CD4-positive, alpha-beta T cell treated with Interleukin-17A for 4 hours (primary cell): ENCODE results near the gene CHAC1.
A peak's percentile ranks its signal among the peaks of the same experiment; 100 is the strongest.
"Not testable (repeated sequence)": the region's sequence is repeated elsewhere in the genome, so short reads cannot be mapped to it uniquely, and the experiment has no call there.

Source experiments
- DNase-seq: peaks from one replicate; pipeline ENCODE4 v3.0.0-alpha.2; 2020; ENCODE audit warnings: mixed read lengths

CHAC1 gene

DNA sequence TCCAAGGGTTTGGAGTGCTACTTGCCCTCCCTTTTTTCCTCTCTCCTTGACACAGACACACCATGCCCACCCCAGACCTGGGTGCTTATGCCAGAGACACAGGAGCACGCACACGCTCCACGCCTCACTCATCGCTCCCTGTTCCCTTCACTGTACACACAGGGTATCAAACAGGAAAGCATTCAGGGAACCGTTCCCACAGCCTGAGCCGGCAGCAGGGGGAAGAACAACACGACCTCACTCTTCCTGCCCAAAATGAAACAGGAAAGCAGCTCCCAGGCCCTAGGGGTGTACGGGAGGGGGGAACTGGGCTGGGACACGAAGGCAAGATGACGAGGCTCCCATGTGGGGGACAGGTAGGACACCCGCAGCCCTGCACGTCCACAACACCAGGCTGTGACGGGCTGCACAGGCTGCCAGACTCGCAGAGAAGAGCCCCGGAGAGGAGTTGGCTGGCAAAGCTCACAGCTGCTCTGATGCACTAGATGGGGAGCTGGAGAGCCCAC is 12.9 kb upstream of the CHAC1 start:
- no peak for DNase-seq

- no peak for DNase-seq
Measured at GRCh38 chr15:40941068-40941527, 12.2 kb upstream of the CHAC1 start.

DNA sequence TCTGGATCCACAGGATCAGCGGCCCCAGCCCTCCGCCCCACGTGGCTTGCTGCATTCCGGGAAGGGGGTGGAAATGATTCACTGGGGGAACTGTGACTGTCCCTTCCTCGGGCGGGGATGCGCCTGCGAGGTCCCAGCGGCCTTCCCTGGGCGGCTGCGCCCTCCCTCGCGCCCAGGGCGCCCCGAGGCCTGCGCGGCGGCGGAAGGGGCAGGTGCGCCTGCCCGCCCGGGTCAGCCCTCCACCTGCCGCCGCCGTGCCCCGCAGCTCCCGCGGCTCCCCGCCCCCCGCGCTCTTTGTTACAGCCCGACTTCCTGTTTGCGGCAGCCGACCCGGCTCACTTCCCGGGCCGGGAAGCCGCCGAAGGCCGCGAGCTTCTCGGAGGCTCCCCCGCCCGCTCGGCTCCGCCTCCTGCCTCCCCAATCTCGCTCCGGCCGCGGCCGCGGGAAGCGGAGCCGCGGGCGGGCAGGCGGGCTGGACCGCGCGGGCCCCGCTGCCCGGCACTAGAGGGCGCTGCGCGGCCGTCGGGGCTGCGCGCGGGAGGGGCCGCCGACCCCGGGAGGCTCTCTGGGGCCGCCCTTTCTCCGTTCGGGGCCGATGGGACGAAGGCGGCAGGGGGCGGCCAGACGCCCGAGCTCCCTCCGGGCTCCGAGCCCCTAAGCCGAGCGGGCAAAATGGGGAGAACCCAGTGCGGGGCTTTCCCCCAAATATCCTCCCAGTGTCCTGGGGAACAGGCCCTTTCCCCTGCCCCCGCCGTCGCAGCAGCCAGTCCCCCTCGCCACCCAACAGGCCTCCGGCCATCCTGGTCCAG is 11.5 kb upstream of the CHAC1 start:
- peak; percentile 81 for DNase-seq

DNA sequence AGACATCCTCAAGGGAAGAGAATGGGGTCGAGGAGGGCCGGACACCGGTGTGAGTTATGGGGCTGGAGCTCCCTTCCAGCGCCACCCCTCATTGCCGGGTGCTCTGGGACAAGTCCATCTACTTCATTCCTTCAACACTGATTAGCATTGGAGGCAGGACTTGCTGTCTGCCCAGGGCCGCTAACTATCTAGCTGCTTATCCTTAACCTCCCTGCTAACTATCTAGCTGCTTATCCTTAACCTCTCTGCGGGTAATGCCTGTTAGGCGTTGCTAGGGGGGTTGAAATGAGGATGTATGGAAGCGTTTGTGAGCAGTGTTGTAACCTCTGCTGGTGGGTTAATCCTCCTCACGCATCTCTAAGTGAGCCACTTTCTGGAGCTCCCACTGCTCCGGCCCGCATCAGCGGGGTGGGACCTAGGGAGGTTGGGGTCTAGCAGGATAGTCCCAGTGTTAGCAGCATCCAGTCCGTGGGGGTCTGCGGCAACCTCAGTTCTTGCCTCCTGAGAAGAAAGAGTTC is 10.9 kb upstream of the CHAC1 start:
- DNase-seq, result no peak

GRCh38 chr15:40942878-40943277 is 10.4 kb upstream of the CHAC1 start:
- no peak for DNase-seq

- DNase-seq, result no peak
Measured at GRCh38 chr15:40943764-40944365, 9.4 kb upstream of the CHAC1 start.

DNA sequence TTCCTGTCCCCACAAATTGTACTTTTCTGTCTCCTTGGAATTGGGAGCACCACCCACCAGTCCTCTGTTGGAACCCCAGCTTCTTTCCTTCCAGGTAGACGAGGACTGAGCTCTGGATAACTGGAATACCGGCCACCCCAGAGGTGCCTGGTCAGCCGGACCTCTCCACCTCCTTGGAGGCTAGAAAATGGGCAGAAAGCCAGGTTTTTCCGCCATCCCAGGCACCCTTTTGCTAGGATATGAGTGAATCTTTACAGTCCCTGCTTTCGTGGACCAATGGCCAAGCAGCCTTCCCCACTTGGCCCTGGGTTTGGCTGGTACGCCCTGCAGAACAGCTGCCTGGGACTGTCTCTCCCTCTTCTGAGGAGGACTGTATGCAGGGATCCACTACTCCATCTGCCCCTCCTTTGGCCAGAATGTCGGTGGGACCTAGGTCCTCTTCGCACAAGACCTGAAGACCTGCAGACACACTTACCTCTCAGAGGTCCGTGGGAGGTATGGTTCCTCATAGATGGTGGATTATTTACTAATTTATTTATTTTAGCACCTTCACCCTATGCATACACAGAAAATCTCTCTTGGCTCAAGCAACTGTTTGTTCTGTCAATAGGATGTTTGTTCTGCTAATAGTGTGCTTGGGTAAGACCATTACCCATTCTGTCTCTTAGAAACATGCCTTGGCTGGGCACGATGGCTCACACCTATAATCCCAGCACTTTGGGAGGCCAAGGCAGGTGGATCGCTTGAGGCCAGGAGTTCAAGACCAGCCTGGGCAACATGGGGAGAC is 8.6 kb upstream of the CHAC1 start:
- DNase-seq, result no peak

DNA sequence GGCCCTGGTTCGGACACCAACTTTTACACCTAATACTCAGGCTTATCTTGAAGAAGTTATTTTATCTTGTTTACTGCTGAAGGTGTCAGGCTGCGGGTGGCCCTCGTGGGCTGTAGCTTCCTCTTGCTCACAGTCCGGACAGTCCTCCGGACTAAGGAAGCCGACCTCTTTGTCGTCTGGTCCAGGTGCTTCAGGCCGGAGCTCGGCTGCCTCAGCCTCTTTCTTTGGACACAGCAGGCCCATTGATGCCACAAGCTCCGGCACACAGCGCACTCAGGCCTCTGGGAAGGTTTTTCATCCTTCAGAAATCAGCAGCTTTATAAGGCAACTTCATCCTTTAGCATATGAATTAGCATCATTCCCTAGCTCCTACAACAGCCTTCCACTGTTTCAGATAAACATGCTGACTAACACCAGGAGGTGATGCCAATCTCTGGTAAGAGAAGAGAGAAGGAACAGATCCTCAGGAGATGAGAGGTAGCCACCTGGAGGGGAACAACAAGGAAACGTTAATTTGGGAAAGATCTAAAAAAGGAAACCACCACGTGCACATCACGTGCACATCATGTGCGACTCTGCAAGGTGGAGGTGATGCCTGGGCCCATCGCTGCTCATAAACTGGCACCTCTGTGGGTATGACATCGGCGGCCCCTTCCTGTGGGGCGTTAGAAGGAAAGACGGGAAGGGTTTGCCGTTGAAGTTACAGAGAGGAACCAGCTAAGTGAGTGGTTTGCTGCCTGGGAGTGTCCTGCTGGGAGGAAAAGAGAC is 4.4 kb upstream of the CHAC1 start:
- DNase-seq, result no peak

- DNase-seq, result no peak
Measured at GRCh38 chr15:40949756-40950207, 3.5 kb upstream of the CHAC1 start.

DNA sequence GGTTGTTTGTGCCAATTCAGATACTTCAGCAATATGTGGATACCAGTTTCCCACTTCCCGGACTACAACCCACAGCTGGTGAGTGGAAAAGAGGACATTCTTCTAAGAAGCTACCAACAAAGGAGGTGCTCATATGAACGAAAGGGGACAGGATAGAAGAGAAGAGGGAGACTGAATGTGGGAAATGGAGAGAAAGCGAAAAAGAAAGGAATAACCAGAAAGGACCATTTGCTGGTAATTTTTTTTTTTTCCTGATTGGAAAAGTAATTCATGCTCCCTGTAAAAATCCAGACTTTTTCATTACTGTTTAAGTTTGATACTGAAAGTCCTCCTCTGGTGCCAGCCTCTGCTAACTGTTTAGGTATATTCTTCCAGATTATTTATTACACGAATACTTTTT is 1.5 kb upstream of the CHAC1 start:
- no peak for DNase-seq

DNA sequence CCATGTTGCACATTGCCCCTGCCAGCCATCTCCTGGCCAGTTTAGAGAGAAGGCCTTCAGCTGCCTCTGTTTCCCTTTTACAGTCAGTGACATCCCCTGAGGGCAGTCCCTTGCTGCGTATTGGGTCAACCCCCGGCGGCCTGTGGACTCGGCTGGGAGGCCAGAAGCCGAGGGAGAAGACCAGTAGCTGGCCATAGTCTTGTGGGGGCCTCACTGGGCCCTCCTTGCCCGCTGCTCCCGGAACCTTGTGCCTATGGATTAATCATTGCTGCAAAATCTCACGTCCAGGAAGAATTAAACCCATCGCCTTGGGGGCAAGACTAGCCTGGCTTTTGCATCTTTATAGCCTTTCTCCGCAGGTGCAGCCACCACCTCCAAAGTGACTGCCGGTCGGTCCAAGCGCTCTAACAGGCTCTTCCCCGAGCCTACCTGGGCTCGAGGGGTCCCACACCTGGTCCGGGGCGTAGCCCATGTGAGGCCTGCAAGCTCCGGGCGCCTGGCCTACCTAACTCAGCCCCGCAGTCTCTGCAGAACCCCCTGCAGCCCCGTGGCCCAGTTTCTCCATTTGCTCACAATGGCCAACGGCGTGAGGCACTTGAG is 870 bp upstream of the CHAC1 start:
- DNase-seq, result no peak

GRCh38 chr15:40953713-40954074 is 423 bp downstream of the CHAC1 start:
- no peak for DNase-seq

DNA sequence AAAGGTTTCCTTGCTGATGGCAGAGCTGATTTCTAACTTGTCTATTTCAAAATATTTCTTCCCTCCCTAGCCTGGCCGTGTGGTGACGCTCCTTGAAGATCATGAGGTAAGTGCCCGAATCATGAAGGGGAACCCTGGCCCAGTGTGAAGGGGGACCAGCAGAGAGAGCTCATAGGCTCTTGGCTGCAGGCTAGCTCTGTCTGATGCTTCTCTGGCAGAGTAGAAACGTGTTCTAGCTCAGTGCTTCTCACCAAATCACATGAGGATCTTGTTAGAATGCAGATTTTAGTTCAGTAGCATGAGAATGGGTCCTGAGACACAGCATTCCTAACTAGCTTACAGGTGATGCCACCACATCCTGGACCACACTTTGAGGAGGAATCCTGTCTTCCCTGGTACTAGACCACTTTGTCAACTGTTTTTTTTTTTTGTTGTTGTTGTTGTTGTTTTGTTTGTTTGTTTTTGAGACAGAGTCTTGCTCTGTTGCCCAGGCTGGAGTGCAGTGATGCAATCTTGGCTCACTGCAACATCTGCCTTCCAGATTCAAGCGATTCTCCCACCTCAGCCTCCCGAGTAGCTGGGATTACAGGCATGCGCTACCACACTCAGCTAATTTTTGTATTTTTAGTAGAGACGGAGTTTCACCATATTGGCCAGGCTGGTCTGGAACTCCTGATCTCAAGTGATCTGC is 1.0 kb downstream of the CHAC1 start:
- not testable (repeated sequence) for DNase-seq

DNA sequence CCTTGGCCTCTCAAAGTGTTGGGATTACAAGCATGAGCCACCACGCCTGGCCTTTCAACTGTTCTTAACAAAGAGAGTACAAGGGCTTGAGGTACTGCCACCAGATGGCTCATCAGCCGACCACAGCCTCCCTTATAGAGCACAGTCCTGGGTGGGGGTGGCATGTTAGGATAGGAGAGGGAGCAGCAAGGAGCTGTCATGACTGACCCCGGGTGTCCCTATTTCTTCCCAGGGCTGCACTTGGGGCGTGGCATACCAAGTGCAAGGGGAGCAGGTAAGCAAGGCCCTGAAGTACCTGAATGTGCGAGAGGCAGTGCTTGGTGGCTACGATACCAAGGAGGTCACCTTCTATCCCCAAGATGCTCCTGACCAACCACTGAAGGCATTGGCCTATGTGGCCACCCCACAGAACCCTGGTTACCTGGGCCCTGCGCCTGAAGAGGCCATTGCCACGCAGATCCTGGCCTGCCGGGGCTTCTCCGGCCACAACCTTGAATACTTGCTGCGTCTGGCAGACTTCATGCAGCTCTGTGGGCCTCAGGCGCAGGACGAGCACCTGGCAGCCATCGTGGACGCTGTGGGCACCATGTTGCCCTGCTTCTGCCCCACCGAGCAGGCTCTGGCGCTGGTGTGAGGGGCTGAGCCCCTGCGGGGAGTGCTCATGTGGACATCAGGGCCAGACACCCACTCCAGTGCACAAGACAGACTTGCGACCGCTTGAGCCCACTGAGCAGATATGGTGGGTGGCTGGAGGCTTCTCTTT is 2.1 kb downstream of the CHAC1 start:
- no peak for DNase-seq

GRCh38 chr15:40955930-40956540 is 2.8 kb downstream of the CHAC1 start:
- no peak for DNase-seq

DNA sequence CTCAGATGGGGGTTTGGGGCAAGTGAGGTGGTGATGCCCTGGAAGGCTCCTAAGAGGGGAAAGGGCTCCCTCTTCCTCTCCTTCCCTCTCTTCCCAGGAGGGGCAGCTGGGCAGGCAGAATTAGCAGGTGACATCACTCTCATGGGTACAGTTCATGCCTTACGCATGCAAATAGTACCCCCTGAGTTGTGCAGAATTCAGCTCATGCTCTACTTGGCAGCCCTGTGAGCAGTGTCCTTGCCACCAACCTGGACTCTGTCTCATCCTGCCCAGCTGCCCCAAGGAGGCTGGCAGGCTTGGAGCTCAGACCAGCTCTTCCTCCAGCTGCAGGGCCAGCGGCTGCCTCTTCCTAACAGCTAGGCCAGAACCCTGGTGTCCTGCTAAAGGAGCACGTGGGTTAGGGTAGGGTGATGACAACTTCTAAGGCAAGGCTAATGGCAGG is 3.3 kb downstream of the CHAC1 start:
- DNase-seq, result no peak

DNA sequence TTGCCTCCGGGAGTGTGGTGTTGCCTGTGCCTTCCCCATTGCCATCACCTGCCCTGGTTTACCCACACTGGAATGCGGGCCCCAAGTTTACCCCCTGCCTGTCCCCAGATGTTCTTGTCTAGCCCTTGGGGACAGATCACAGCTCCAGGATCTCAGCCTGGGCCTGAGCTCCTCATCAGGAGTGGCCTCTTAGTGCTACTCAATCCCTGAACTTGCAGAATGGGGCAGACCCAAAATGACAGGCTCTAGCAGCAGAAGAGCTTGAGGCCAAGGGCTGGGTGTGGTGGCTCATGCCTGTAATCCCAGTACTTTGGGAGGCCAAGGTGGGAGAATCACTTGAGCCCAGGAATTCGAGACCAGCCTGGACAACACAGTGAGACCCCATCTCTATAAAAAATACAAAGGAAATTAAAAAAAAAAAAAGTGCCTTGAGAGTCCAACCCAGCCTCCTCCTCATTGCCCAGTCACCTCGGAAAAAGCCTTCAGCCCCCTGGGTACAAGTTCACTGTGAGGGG is 3.8 kb downstream of the CHAC1 start:
- DNase-seq, result no peak

DNA sequence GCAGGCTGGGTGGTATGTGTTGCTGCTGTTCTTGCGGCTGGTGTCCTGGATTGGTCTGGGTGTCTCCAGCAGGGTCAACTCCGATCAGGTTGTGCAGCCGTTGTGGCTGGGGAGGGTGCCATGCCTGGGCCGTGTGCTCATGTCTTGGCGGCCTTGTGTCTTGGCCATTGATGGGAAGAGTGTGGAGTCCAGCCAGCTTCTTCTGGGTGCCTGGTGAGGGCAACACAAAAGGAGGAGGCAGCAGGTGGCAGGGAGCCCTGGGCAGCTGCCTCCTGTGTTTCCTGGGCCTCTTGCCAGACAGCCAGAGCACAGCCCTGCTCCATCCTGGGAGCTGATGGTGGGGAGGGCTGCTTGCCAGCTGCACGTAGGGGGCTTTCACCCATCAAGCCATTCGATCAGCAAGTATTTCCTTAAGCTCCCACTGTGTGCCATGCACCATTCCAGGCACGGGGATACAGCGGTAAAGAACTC is 4.3 kb downstream of the CHAC1 start:
- no peak for DNase-seq

DNA sequence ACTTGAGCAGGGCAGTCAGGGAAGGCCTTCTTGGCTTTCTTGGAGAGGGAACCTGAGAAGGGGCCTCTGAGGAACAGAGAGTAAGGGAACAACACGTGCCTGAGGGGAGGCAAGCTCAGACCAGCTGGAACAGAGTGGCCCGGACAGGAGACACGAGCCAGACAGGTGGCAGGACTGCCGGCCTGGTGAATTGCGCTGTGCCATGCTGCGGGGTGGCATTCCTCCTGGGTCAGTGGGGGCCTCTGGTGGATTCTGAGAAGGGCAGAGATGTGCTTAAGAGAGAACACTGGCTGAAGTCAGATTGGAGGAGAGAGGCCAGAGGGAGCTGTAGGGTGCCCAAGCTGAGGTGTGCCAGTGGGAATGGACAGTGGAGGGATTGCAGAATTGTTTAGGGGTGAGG is 4.9 kb downstream of the CHAC1 start:
- no peak for DNase-seq

GRCh38 chr15:40958723-40959122 is 5.5 kb downstream of the CHAC1 start:
- no peak for DNase-seq
